MM.1S (cell line): ENCODE data around the gene BCAR3.

Experiments used
- DNase-seq: peaks from one replicate; pipeline ENCODE4 v3.0.0-alpha.2; 2015
- H2AFZ ChIP-seq: fragments of 300-600 bp; sonication (generic); 2 replicates; pipeline ENCODE4 v1.6.0; 2016; ENCODE audit warnings: antibody characterized with exemption, low read length
- H3F3A ChIP-seq: fragments of 300-600 bp; sonication (generic); 2 replicates; pipeline ENCODE4 v1.6.1; 2016; ENCODE audit warnings: mild to moderate bottlenecking, antibody characterized with exemption, low read length, moderate library complexity, mixed read lengths; ENCODE audit not compliant: insufficient read depth
- H3K27ac ChIP-seq: fragments of 300-600 bp; sonication (generic); 2 replicates; pipeline ENCODE4 v1.5.1; 2016; ENCODE audit warnings: mild to moderate bottlenecking, low read length
- H3K27me3 ChIP-seq: fragments of 300-600 bp; sonication (generic); replicated peaks from 2 replicates; pipeline ENCODE4 v1.6.0; 2016; ENCODE audit warnings: low read length; ENCODE audit not compliant: insufficient read depth
- H3K36me3 ChIP-seq: fragments of 300-600 bp; sonication (generic); replicated peaks from 2 replicates; pipeline ENCODE4 v1.6.1; 2016; ENCODE audit warnings: mild to moderate bottlenecking, low read length, mixed read lengths; ENCODE audit not compliant: insufficient read depth
- H3K4me1 ChIP-seq: fragments of 300-600 bp; sonication (generic); 2 replicates; pipeline ENCODE4 v1.6.1; 2016; ENCODE audit warnings: low read length, mixed read lengths
- H3K4me2 ChIP-seq: fragments of 300-600 bp; sonication (generic); 2 replicates; pipeline ENCODE4 v1.6.0; 2016; ENCODE audit warnings: low read depth, low read length
- H3K4me3 ChIP-seq: fragments of 300-600 bp; sonication (generic); 2 replicates; pipeline ENCODE4 v1.5.1; 2016; ENCODE audit warnings: low read length, mixed read lengths
- H3K79me2 ChIP-seq: fragments of 300-600 bp; sonication (generic); 2 replicates; pipeline ENCODE4 v1.6.1; 2016; ENCODE audit warnings: mixed run types, low read length, mixed read lengths
- H3K9ac ChIP-seq: fragments of 300-600 bp; sonication (generic); 2 replicates; pipeline ENCODE4 v1.6.1; 2016; ENCODE audit warnings: low read length, mixed read lengths
- H3K9me2 ChIP-seq: fragments of 300-600 bp; sonication (generic); replicated peaks from 2 replicates; pipeline ENCODE4 v1.6.1; 2016; ENCODE audit warnings: mild to moderate bottlenecking, low read length, mixed read lengths; ENCODE audit not compliant: insufficient read depth
- H3K9me3 ChIP-seq: fragments of 300-600 bp; sonication (generic); replicated peaks from 2 replicates; pipeline ENCODE4 v1.6.1; 2016; ENCODE audit warnings: mild to moderate bottlenecking, low read length, mixed read lengths; ENCODE audit not compliant: insufficient read depth
- H4K20me1 ChIP-seq: fragments of 300-600 bp; sonication (generic); 2 replicates; pipeline ENCODE4 v1.6.1; 2016; ENCODE audit warnings: mild to moderate bottlenecking, low read length, moderate library complexity, mixed read lengths; ENCODE audit not compliant: insufficient read depth
- CTCF ChIP-seq: fragments of 300-600 bp; sonication (generic); IDR thresholded peaks from 2 replicates; pipeline ENCODE4 v1.5.1; 2016; ENCODE audit warnings: antibody characterized with exemption, low read length, mixed read lengths
- EZH2 ChIP-seq: fragments of 300-600 bp; sonication (generic); optimal IDR thresholded peaks from 2 replicates; pipeline ENCODE3; 2017; ENCODE audit warnings: low read depth, mild to moderate bottlenecking, antibody characterized with exemption, low read length, mixed read lengths
- EZH2phosphoT487 ChIP-seq: fragments of 300-600 bp; sonication (generic); IDR thresholded peaks from 2 replicates; pipeline ENCODE4 v1.6.1; 2018; ENCODE audit warnings: antibody characterized with exemption, low read length

Gene BCAR3

GRCh38 chr1:93649231-93649630 is 32.4 kb downstream of the BCAR3 start:
- H3K36me3 ChIP-seq, result no peaks in the 10 kb centered on the region
- DNase-seq, result no peak
- no peaks in the 10 kb centered on the region for H3K9me2 ChIP-seq

GRCh38 chr1:93648656-93649055 is 33.0 kb downstream of the BCAR3 start:
- Histone ChIP-seq H3F3A (no peaks in the 10 kb centered on the region), H3K9me2 (no peaks in the 10 kb centered on the region), H4K20me1 (no peaks in the 10 kb centered on the region), H3K9ac (no peak overlapping the region), H3K79me2 (no peaks in the 10 kb centered on the region), H3K4me2 (no peak overlapping the region), H2AFZ (no peak overlapping the region), H3K4me1 (no peaks in the 10 kb centered on the region), H3K27me3 (no peaks in the 10 kb centered on the region), H3K4me3 (no peak overlapping the region), H3K36me3 (no peaks in the 10 kb centered on the region), H3K27ac (no peak overlapping the region), H3K9me3 (no peaks in the 10 kb centered on the region)
- DNase-seq, result no peak
- TF ChIP-seq EZH2phosphoT487 (no peak), CTCF (no peak), EZH2 (no peak)

More at GRCh38 chr1:93649231-93649630, 32.4 kb downstream of the BCAR3 start:
- no peaks in the 10 kb centered on the region for H3F3A ChIP-seq
- TF ChIP-seq EZH2, result no peak
- TF ChIP-seq CTCF, result no peak
- no peak for TF ChIP-seq EZH2phosphoT487
- H3K9me3 ChIP-seq, result no peaks in the 10 kb centered on the region
- H3K9ac ChIP-seq, result no peak overlapping the region
- H4K20me1 ChIP-seq, result no peaks in the 10 kb centered on the region
- no peak overlapping the region for H3K4me2 ChIP-seq
- H3K27ac ChIP-seq, result no peak overlapping the region
- H2AFZ ChIP-seq, result no peak overlapping the region
- H3K4me1 ChIP-seq, result no peaks in the 10 kb centered on the region
- no peak overlapping the region for H3K4me3 ChIP-seq
- no peaks in the 10 kb centered on the region for H3K27me3 ChIP-seq
- no peaks in the 10 kb centered on the region for H3K79me2 ChIP-seq

- Histone ChIP-seq H3K4me3 (no peak overlapping the region), H3F3A (no peaks in the 10 kb centered on the region), H2AFZ (no peak overlapping the region), H3K27ac (no peak overlapping the region), H3K4me1 (no peaks in the 10 kb centered on the region), H3K79me2 (no peaks in the 10 kb centered on the region), H3K4me2 (no peak overlapping the region), H3K9me2 (no peaks in the 10 kb centered on the region), H3K9me3 (no peaks in the 10 kb centered on the region), H3K36me3 (no peaks in the 10 kb centered on the region), H3K27me3 (no peaks in the 10 kb centered on the region), H4K20me1 (no peaks in the 10 kb centered on the region), H3K9ac (no peak overlapping the region)
- no peak for DNase-seq
- TF ChIP-seq CTCF, result no peak
- no peak for TF ChIP-seq EZH2
- TF ChIP-seq EZH2phosphoT487, result no peak
Measured at GRCh38 chr1:93641527-93641926, 40.1 kb downstream of the BCAR3 start.
